HepG2 (cell line): ENCODE data around the gene SETD1B. TPM values are rescaled to one million over a fixed set of nuclear protein-coding genes. Genes with fewer than 3 reads are reported as not detected.
A peak's percentile ranks its signal among the peaks of the same experiment; 100 is the strongest.

Experiments
- ADNP ChIP-seq: sonication (generic); formaldehyde crosslinking; IDR thresholded peaks from 2 replicates; pipeline ENCODE4 v1.4.0; 2020; ENCODE audit warnings: missing genetic modification reagents
- CCDC6 ChIP-seq: sonication (generic); formaldehyde crosslinking; IDR thresholded peaks from 2 replicates; pipeline ENCODE4 v1.8.1; 2022; ENCODE audit warnings: mild to moderate bottlenecking, missing genetic modification reagents, moderate library complexity
- CEBPB ChIP-seq: IDR thresholded peaks from 2 replicates; pipeline ENCODE4 v1.6.1; 2011; ENCODE audit warnings: low read depth, low read length, improper control_type of control experiment, borderline replicate concordance
- FOXO1 ChIP-seq: sonication (generic); formaldehyde crosslinking; IDR thresholded peaks from 2 replicates; pipeline ENCODE4 v1.4.0; 2020; ENCODE audit warnings: missing genetic modification reagents
- KAT8 ChIP-seq: IDR thresholded peaks from 2 replicates; pipeline ENCODE4 v1.6.1; 2016; ENCODE audit warnings: missing genetic modification reagents, missing compliant biosample characterization
- MIXL1 ChIP-seq: IDR thresholded peaks from 2 replicates; pipeline ENCODE4 v1.6.1; 2016
- NFYB ChIP-seq: sonication (generic); formaldehyde crosslinking; IDR thresholded peaks from 2 replicates; pipeline ENCODE4 v1.4.0; 2020; ENCODE audit warnings: missing genetic modification reagents
- NR2F6 ChIP-seq, 2 experiments: IDR thresholded peaks; 2 replicates each; pipeline ENCODE4 v1.6.1; 2016; ENCODE audit warnings: antibody characterized with exemption in 1 of 2, mild to moderate bottlenecking in 1 of 2
- NRL ChIP-seq: sonication (generic); formaldehyde crosslinking; IDR thresholded peaks from 2 replicates; pipeline ENCODE4 v1.5.0; 2020; ENCODE audit warnings: missing genetic modification reagents, mild to moderate bottlenecking, moderate library complexity, borderline replicate concordance
- RELA ChIP-seq: sonication (generic); formaldehyde crosslinking; IDR thresholded peaks from 2 replicates; pipeline ENCODE4 v1.4.0; 2020; ENCODE audit warnings: missing genetic modification reagents
- SNAPC5 ChIP-seq: sonication (generic); formaldehyde crosslinking; IDR thresholded peaks from 2 replicates; pipeline ENCODE4 v1.8.1; 2023; ENCODE audit warnings: mild to moderate bottlenecking, missing genetic modification reagents, borderline replicate concordance
- SRSF9 ChIP-seq: fragments of 200-400 bp; formaldehyde crosslinking; IDR thresholded peaks from 2 replicates; pipeline ENCODE4 v1.6.1; 2018; ENCODE audit warnings: borderline replicate concordance, mild to moderate bottlenecking, low read depth, low read length; ENCODE audit not compliant: insufficient read depth, poor library complexity, severe bottlenecking
- TRIM24 ChIP-seq: sonication (generic); formaldehyde crosslinking; IDR thresholded peaks from 2 replicates; pipeline ENCODE4 v1.8.0; 2022; ENCODE audit warnings: mild to moderate bottlenecking, missing genetic modification reagents
- ZKSCAN1 ChIP-seq: fragments of 150-350 bp; IDR thresholded peaks from 2 replicates; pipeline ENCODE4 v1.6.1; 2014; ENCODE audit warnings: low read length
- ZNF501 ChIP-seq: sonication (generic); formaldehyde crosslinking; IDR thresholded peaks from 2 replicates; pipeline ENCODE4 v1.5.1; 2020; ENCODE audit warnings: mild to moderate bottlenecking, moderate library complexity, missing genetic modification reagents
- ZNF609 ChIP-seq: sonication (generic); formaldehyde crosslinking; IDR thresholded peaks from 2 replicates; pipeline ENCODE4 v1.4.0; 2020; ENCODE audit warnings: mild to moderate bottlenecking, missing genetic modification reagents, borderline replicate concordance
- ZNF678 ChIP-seq: sonication (generic); formaldehyde crosslinking; IDR thresholded peaks from 2 replicates; pipeline ENCODE4 v1.4.0; 2020; ENCODE audit warnings: mild to moderate bottlenecking, missing genetic modification reagents
- ZSCAN21 ChIP-seq: sonication (generic); formaldehyde crosslinking; IDR thresholded peaks from 2 replicates; pipeline ENCODE4 v1.8.0; 2022; ENCODE audit warnings: mild to moderate bottlenecking, missing genetic modification reagents, moderate library complexity, borderline replicate concordance
- polyA plus RNA-seq, 8 experiments: library from polyadenylated mRNA; depleted of rRNA in 3 of 8; stranded (reverse) in 7 of 8; unstranded in 1 of 8; fragments of >200 nt; fragmentation: Illumina TruSeq in 4 of 8; extraction: Trizol in 4 of 8; gene quantifications; 2 replicates each; pipeline versions ENCODE4 v1.2.1 to v1.2.3, GENCODE V29; 2011 to 2016; ENCODE audit warnings: low read depth in 4 of 8, missing spikeins in 1 of 8, mixed read lengths in 1 of 8; ENCODE audit not compliant: insufficient read depth in 1 of 8
- total RNA-seq, 5 experiments: library from RNA; depleted of rRNA; stranded (reverse); fragments of >200 nt; fragmentation: Illumina TruSeq; extraction: Trizol; gene quantifications; 2 replicates each; pipeline ENCODE4 v1.2.3, GENCODE V29; 2016; ENCODE audit warnings: low read depth in 1 of 5
- TF ChIP-seq, protein P1 (sequence below): sonication (generic); formaldehyde crosslinking; IDR thresholded peaks from 2 replicates; pipeline ENCODE4 v1.4.0; 2020; ENCODE audit warnings: missing genetic modification reagents, mild to moderate bottlenecking, borderline replicate concordance
- TF ChIP-seq, protein P2 (sequence below): sonication (generic); formaldehyde crosslinking; IDR thresholded peaks from 2 replicates; pipeline ENCODE4 v1.4.0; 2020; ENCODE audit warnings: missing genetic modification reagents
- TF ChIP-seq, protein P3 (sequence below): sonication (generic); formaldehyde crosslinking; IDR thresholded peaks from 2 replicates; pipeline ENCODE4 v1.5.0; 2020; ENCODE audit warnings: missing genetic modification reagents

SETD1B gene
- total and polyA plus RNA-seq, 2 of the 13 experiments (the other 11 are each of a cell fraction or from before 2014, with no cell fraction given): 1.1 to 1.4 TPM

DNA sequence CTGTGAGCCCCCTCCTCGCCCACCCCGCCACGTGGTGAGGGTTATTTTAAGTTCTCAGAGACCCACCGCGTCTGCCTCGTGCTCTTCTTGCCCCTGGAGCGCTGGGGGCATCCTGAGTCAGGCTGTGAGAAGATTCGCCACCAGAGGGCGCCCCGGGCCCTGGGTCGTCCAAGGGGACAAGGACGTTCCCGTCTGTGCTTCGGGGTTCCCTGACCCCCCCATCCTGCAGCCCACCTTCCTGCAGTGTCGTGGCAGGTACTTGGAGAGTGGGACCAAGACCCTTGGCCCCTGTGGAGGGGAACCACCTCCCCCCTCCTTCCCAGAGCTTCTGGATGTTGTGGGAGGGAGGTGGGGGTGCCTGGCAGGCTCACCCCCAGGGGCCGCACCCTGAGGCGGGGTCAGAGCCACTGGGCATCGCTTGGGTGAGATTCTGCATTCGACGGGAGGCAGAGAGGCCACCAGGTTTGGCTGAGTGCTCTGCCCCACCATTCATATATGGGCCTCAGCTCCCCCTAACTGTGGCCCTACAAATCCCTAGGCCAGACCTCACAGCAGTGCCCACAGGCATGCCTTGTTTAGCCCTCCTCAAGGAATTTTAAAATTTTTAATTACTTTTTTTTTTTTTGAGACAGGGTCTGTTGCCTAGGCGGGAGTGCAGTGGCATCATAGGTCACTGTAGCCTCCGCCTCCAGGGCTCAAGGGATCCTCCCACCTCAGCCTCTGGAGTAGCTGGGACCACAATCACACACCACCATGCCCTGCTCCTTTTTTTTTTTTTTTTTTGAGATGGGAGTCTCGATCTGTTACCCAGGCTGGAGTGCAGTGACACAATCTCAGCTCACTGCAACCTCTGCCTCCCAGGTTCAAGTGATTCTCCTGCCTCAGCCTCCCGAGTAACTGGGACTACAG lies 27.4 kb upstream of the SETD1B start (continued):
- TF ChIP-seq, protein P1, sequence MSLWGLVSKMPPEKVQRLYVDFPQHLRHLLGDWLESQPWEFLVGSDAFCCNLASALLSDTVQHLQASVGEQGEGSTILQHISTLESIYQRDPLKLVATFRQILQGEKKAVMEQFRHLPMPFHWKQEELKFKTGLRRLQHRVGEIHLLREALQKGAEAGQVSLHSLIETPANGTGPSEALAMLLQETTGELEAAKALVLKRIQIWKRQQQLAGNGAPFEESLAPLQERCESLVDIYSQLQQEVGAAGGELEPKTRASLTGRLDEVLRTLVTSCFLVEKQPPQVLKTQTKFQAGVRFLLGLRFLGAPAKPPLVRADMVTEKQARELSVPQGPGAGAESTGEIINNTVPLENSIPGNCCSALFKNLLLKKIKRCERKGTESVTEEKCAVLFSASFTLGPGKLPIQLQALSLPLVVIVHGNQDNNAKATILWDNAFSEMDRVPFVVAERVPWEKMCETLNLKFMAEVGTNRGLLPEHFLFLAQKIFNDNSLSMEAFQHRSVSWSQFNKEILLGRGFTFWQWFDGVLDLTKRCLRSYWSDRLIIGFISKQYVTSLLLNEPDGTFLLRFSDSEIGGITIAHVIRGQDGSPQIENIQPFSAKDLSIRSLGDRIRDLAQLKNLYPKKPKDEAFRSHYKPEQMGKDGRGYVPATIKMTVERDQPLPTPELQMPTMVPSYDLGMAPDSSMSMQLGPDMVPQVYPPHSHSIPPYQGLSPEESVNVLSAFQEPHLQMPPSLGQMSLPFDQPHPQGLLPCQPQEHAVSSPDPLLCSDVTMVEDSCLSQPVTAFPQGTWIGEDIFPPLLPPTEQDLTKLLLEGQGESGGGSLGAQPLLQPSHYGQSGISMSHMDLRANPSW: no peak
- TF ChIP-seq ZSCAN21 (no peak), NFYB (CRISPR knock-in tag) (no peak), TRIM24 (CRISPR knock-in tag) (no peak), ZNF501 (peak; percentile 68; the same call in 1 of the 2 replicates), FOXO1 (no peak), ZNF609 (no peak), CCDC6 (CRISPR knock-in tag) (no peak), NR2F6 (IDR thresholded peaks at IDR 0.05) (no peak), NR2F6 (CRISPR knock-in tag; IDR thresholded peaks at IDR 0.05) (no peak), SRSF9 (no peak), CEBPB (no peak), ADNP (no peak), RELA (no peak), MIXL1 (CRISPR knock-in tag) (no peak), ZNF678 (CRISPR knock-in tag) (no peak), ZKSCAN1 (no peak), NRL (no peak), SNAPC5 (CRISPR knock-in tag) (no peak), KAT8 (CRISPR knock-in tag) (no peak)
- TF ChIP-seq, protein P2, sequence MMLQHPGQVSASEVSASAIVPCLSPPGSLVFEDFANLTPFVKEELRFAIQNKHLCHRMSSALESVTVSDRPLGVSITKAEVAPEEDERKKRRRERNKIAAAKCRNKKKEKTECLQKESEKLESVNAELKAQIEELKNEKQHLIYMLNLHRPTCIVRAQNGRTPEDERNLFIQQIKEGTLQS: no peak
- TF ChIP-seq, protein P3, sequence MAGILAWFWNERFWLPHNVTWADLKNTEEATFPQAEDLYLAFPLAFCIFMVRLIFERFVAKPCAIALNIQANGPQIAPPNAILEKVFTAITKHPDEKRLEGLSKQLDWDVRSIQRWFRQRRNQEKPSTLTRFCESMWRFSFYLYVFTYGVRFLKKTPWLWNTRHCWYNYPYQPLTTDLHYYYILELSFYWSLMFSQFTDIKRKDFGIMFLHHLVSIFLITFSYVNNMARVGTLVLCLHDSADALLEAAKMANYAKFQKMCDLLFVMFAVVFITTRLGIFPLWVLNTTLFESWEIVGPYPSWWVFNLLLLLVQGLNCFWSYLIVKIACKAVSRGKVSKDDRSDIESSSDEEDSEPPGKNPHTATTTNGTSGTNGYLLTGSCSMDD (CRISPR knock-in tag): no peak
